A673 (cell line): Measurements from ENCODE around the gene ADGRG1.

Experiments
- EZH2 ChIP-seq: fragments of 200-600 bp; sonication (generic); IDR thresholded peaks from 2 replicates; pipeline ENCODE4 v1.6.1; 2017; ENCODE audit warnings: borderline replicate concordance, low read depth, mild to moderate bottlenecking, mixed read lengths, antibody characterized with exemption, low read length; ENCODE audit not compliant: poor library complexity, severe bottlenecking
- TF ChIP-seq, protein P1 (sequence below): fragments of 300-800, 200-600 bp; sonication (generic); conservative IDR thresholded peaks from 2 replicates; pipeline ENCODE4 v1.5.1; 2017; ENCODE audit warnings: low read depth, mild to moderate bottlenecking, antibody characterized with exemption, low read length, moderate library complexity, mixed read lengths

DNA sequence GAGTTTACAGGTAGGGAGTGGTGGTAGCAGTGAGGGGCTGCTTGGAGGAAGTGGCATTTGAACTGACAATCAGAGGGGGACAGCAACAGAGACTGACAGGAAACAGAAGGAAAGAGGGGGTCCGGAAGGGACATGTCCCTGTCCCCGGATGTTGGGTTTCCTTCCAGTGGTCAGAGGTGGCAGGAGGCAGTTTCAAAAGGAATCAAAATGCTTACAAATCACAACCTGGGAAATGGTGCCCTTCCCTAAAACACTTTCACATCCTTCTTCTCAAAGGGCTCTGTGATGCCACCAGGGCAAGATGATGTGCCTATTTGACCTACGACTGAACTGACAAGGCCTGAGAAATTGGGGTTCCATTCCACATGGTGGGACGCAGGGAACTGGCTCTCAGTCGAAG, 19.7 kb downstream of the ADGRG1 start:
- TF ChIP-seq, protein P1, sequence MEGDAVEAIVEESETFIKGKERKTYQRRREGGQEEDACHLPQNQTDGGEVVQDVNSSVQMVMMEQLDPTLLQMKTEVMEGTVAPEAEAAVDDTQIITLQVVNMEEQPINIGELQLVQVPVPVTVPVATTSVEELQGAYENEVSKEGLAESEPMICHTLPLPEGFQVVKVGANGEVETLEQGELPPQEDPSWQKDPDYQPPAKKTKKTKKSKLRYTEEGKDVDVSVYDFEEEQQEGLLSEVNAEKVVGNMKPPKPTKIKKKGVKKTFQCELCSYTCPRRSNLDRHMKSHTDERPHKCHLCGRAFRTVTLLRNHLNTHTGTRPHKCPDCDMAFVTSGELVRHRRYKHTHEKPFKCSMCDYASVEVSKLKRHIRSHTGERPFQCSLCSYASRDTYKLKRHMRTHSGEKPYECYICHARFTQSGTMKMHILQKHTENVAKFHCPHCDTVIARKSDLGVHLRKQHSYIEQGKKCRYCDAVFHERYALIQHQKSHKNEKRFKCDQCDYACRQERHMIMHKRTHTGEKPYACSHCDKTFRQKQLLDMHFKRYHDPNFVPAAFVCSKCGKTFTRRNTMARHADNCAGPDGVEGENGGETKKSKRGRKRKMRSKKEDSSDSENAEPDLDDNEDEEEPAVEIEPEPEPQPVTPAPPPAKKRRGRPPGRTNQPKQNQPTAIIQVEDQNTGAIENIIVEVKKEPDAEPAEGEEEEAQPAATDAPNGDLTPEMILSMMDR, result no peak
- TF ChIP-seq EZH2, result no peak
